Upper lobe of left lung (tissue), 4 donors: Measurements from ENCODE around the gene ELK4.

Experiments
- CTCF ChIP-seq, 6 experiments: fragments of 450-650 bp in 4 of 6; fragments of 200-600 bp in 2 of 6; sonication (generic) in 2 of 6; IDR thresholded peaks; one replicate each; pipeline ENCODE4 v1.5.1; 2016 to 2019; ENCODE audit warnings: antibody characterized with exemption in 6 of 6
- EP300 ChIP-seq, 4 donors: sonication (generic); formaldehyde crosslinking; IDR thresholded peaks; one replicate each; pipeline ENCODE4 v1.5.1; 2017; ENCODE audit warnings: antibody characterized with exemption in 4 of 4, control low read depth in 2 of 4

GRCh38 chr1:205616563-205617293 lies 15.1 kb downstream of the ELK4 start:
- no peak for TF ChIP-seq CTCF (IDR thresholded peaks at IDR 0.05)
- TF ChIP-seq EP300 (IDR thresholded peaks at IDR 0.05) = no peak
